Uterus (tissue), 4 donors: ENCODE measurements around the gene GIT1. TPM values are rescaled to one million over a fixed set of nuclear protein-coding genes. Genes with fewer than 3 reads are reported as not detected.

Experiments used
- DNase-seq, 2 donors: peaks; one replicate each; pipeline ENCODE4 v3.0.0-alpha.2; 2019 to 2020
- H3K27ac ChIP-seq, 2 donors: fragments of 200-600 bp; sonication (generic); 1 replicate in 1 of 2; 2 replicates in 1 of 2; pipeline ENCODE4 v1.5.1; 2016 to 2018
- H3K27me3 ChIP-seq, 2 donors: fragments of 200-600 bp; sonication (generic); one replicate each; pipeline ENCODE4 v1.5.1; 2018 to 2019; ENCODE audit warnings: control low read depth in 1 of 2
- H3K36me3 ChIP-seq, 2 donors: fragments of 200-600 bp; sonication (generic); one replicate each; pipeline ENCODE4 v1.5.1; 2019; ENCODE audit warnings: control low read depth in 1 of 2
- H3K4me1 ChIP-seq, 2 donors: fragments of 200-600 bp; sonication (generic); one replicate each; pipeline ENCODE4 v1.5.1; 2018 to 2019; ENCODE audit warnings: control low read depth in 1 of 2
- H3K4me3 ChIP-seq, 2 donors: fragments of 200-600 bp; sonication (generic); 1 replicate in 1 of 2; 2 replicates in 1 of 2; pipeline ENCODE4 v1.5.1; 2018 to 2019; ENCODE audit warnings: mild to moderate bottlenecking in 1 of 2
- H3K9me3 ChIP-seq, 2 donors: fragments of 200-600 bp; sonication (generic); one replicate each; pipeline ENCODE4 v1.5.1; 2019; ENCODE audit warnings: control low read depth in 1 of 2
- POLR2A ChIP-seq, 2 donors: fragments of 450-650 bp; IDR thresholded peaks; one replicate each; pipeline ENCODE4 v1.6.1; 2016; ENCODE audit warnings: antibody characterized with exemption in 2 of 2, mild to moderate bottlenecking in 1 of 2, moderate library complexity in 1 of 2
- intact Hi-C: fragments of 100-400 bp; cut with DNase I; formaldehyde crosslinking; loops from one replicate; pipeline ENCODE4 v1.15.1; 2023; ENCODE audit warnings: low total_unique reads
- total RNA-seq, 4 donors: library from RNA; depleted of rRNA in 3 of 4; stranded (reverse); fragments of >200 nt in 3 of 4; gene quantifications; one replicate each; pipeline versions ENCODE4 v1.1.0 to v1.2.4, GENCODE V29; 2014 to 2023
- TF ChIP-seq, protein P1 (sequence below), 4 experiments: fragments of 200-600 bp in 2 of 4; fragments of 450-650 bp in 2 of 4; sonication (generic) in 2 of 4; IDR thresholded peaks; one replicate each; pipeline ENCODE4 v1.5.1; 2016 to 2019; ENCODE audit warnings: antibody characterized with exemption in 4 of 4, mild to moderate bottlenecking in 2 of 4, moderate library complexity in 1 of 4
- donor health status: DM: yes; HTN: yes; CAD: no.

The GIT1 gene
- total RNA-seq, 4 donors from 2014 or later: 13.1 to 75.0 (median 22.9) TPM

DNA sequence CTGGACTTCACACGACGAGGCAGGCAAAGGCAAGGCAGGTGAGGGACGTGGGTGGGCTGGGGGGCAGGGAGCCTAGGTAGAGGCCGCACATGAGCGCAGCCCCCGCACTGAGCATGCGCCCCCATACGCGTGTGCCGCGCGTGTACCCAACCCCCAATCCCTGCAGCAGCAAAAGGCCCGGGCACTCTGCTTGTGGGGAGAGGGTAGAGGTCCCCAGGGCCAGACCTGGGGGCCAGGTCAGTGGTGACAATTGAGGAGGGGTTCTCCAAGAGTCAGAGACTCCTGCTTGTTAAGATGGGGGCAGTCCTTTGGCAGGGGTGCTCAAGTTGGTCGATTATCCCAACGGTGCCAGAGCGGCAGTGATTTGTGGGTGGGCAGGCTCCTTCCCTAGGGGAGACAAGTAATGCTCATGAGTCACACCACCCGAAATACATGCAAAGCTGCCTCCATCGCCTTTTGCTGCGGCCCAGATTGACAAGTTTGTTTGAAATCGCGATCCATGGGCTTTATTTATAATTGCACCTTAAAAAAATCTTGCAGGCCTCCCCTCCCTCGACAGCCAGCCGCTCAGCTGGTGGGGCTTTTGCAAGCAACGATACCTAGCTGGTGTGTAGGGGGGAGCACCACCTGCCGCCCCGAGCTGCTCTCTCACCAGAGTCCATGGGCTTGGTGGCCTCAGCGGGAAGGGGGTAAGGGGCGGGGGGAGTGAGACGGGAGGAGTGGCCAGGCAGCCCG is 1.1 kb upstream of the GIT1 start:
- TF ChIP-seq, protein P1, sequence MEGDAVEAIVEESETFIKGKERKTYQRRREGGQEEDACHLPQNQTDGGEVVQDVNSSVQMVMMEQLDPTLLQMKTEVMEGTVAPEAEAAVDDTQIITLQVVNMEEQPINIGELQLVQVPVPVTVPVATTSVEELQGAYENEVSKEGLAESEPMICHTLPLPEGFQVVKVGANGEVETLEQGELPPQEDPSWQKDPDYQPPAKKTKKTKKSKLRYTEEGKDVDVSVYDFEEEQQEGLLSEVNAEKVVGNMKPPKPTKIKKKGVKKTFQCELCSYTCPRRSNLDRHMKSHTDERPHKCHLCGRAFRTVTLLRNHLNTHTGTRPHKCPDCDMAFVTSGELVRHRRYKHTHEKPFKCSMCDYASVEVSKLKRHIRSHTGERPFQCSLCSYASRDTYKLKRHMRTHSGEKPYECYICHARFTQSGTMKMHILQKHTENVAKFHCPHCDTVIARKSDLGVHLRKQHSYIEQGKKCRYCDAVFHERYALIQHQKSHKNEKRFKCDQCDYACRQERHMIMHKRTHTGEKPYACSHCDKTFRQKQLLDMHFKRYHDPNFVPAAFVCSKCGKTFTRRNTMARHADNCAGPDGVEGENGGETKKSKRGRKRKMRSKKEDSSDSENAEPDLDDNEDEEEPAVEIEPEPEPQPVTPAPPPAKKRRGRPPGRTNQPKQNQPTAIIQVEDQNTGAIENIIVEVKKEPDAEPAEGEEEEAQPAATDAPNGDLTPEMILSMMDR (IDR thresholded peaks at IDR 0.05): no peak
- no peak for TF ChIP-seq POLR2A (IDR thresholded peaks at IDR 0.05)
- Histone ChIP-seq H3K9me3 (no peaks in the 10 kb centered on the region), H3K27me3 (no peaks in the 10 kb centered on the region), H3K36me3 (no peaks in the 10 kb centered on the region), H3K4me3 (peak overlapping the region; percentile 32 to 40), H3K4me1 (peaks cover 0 to 29% of the 10 kb centered on the region in 2 donors), H3K27ac (peak overlapping the region; percentile 84 to 89)
- DNase-seq: peak; percentile 52 to 54
- intact Hi-C loops: no loop called here

DNA sequence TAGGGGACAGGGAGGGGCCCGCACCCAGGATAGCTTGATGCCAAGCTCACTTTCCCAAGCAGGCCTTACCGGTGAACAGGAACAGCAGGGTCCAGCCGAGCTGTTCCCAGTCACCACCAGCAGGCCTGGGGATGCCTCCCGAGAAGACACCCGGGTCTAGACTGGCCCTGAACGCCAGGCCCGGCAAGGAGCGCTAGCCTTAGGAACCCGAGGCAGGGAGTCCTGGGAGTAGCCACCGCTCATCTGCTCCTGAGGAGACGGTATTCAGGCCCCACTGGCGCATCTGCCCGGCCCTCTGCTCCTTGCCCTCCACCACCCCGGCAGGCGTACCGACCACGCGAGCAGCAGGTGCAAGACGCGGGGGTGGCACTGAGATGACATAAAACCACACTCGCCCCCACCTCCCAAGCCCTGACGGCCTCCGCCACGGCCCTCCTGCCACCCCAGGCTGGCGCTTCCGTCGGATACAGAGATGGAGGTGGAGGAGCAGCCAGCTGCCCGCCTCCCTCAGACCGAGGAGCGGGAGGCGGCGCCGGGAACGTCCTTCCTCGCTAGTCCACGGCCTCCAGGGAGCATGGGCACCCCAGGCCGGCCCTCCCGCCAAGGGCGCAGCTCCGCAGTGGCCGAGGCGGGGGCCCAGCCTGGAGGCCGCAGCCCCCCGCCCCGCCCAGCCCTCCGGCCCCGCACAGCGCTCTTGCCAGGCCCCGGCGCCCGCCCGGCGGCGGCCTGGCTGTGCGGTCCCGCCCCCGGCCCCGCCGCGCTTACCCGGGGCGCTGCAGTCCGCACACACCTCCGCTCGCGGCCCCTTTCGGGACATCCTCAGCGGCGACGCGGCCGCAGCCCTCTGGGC is 661 bp downstream of the GIT1 start:
- Histone ChIP-seq H3K9me3 (no peaks in the 10 kb centered on the region), H3K36me3 (no peaks in the 10 kb centered on the region), H3K27ac (peak overlapping the region; percentile 71 to 89), H3K4me3 (peak overlapping the region; percentile 40 to 60), H3K4me1 (peaks cover 0 to 24% of the 10 kb centered on the region in 2 donors), H3K27me3 (no peaks in the 10 kb centered on the region)
- peak; percentile 37 to 38 for DNase-seq
- TF ChIP-seq, protein P1 (IDR thresholded peaks at IDR 0.05): no peak
- no peak for TF ChIP-seq POLR2A (IDR thresholded peaks at IDR 0.05)
- intact Hi-C loops: no loop called here

DNA sequence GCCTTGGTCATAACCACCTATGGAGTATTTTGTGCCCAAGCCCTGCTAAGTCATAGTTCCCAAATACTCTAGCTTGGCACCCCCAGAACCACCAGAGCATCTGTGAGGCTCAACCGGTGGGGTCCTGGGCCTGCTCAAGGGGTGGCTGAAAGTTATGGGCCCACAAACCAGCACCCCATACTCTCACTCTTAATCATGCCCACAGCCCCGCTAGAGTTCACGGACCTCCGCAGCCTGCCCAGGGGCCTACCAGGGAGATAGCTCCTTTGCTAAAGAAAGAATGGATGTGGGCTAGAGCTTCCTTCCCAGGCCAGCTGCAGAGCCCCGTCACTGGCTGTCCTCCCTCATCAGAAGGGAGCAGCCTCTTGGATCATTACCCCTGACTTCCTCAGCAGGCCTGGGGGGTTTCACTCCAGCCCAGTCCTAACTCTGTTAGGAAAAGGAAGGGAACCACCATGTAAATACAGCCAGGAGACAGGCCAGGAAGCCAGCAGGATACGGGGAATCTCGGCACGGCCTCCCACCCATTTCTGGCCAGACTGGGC is 1.4 kb downstream of the GIT1 start:
- Histone ChIP-seq H3K36me3 (no peaks in the 10 kb centered on the region), H3K27me3 (no peaks in the 10 kb centered on the region), H3K4me1 (peaks cover 0 to 23% of the 10 kb centered on the region in 2 donors), H3K27ac (peak overlapping the region; percentile 71 to 89), H3K9me3 (no peaks in the 10 kb centered on the region), H3K4me3 (peak overlapping the region; percentile 40 to 60)
- intact Hi-C loops: no loop called here
- no peak for TF ChIP-seq POLR2A (IDR thresholded peaks at IDR 0.05)
- TF ChIP-seq, protein P1 (IDR thresholded peaks at IDR 0.05): no peak
- DNase-seq: no peak

DNA sequence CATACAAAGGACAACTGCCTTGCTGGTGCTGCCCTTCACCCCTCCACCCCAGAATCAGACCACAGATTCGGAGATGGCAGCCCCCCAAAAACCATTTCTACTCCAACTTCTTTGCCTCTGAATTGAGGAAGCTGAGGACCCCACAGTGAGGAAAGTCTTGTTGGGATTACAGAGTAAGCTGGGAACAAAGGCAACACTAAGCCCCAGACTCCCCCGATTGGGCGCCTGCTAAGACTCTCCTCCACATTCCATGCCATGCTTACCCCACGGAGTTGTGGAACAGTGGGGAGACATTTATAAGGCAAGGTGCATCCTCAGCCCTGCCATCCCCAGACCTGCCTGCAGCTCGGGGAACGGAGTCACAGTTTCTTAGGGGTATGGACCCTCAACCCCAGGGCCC is 1.9 kb downstream of the GIT1 start:
- intact Hi-C loops: no loop called here
- Histone ChIP-seq H3K36me3 (no peaks in the 10 kb centered on the region), H3K4me1 (peaks cover 0 to 21% of the 10 kb centered on the region in 2 donors), H3K9me3 (no peaks in the 10 kb centered on the region), H3K27ac (peak overlapping the region; percentile 71 to 89), H3K4me3 (no peak overlapping the region), H3K27me3 (no peaks in the 10 kb centered on the region)
- TF ChIP-seq, protein P1 (IDR thresholded peaks at IDR 0.05): no peak
- no peak for TF ChIP-seq POLR2A (IDR thresholded peaks at IDR 0.05)
- DNase-seq: no peak
